GM19035 (cell line): Measurements from ENCODE around the gene ALG6.
"Not testable (repeated sequence)": the region's sequence is repeated elsewhere in the genome, so short reads cannot be mapped to it uniquely, and the experiment has no call there.

ENCODE experiments used
- ATAC-seq: cut with Tn5 transposase; IDR thresholded peaks from one replicate; pipeline ENCODE4 v1.9.1; 2021; ENCODE audit not compliant: unreplicated experiment

ALG6 gene

GRCh38 chr1:63328122-63328521 is 39.3 kb upstream of the ALG6 start:
- no peak for ATAC-seq

- no peak for ATAC-seq
Observed at GRCh38 chr1:63328781-63329180, 38.6 kb upstream of the ALG6 start.

- no peak for ATAC-seq
Observed at GRCh38 chr1:63329621-63330330, 37.7 kb upstream of the ALG6 start.

GRCh38 chr1:63330331-63330916 is 37.0 kb upstream of the ALG6 start:
- ATAC-seq = no peak

- ATAC-seq = no peak
Observed at GRCh38 chr1:63342402-63342801, 25.0 kb upstream of the ALG6 start.

- no peak for ATAC-seq
Observed at GRCh38 chr1:63343922-63344321, 23.5 kb upstream of the ALG6 start.

GRCh38 chr1:63350320-63350719 is 17.1 kb upstream of the ALG6 start:
- ATAC-seq = no peak

- no peak for ATAC-seq
Observed at GRCh38 chr1:63352736-63353135, 14.7 kb upstream of the ALG6 start.

- ATAC-seq = not testable (repeated sequence)
Observed at GRCh38 chr1:63356234-63356633, 11.2 kb upstream of the ALG6 start.

- no peak for ATAC-seq
Observed at GRCh38 chr1:63359561-63359960, 7.9 kb upstream of the ALG6 start.

- no peak for ATAC-seq
Observed at GRCh38 chr1:63362073-63362472, 5.4 kb upstream of the ALG6 start.

- ATAC-seq = no peak
Observed at GRCh38 chr1:63362578-63362977, 4.8 kb upstream of the ALG6 start.

- ATAC-seq = no peak
Observed at GRCh38 chr1:63363014-63363413, 4.4 kb upstream of the ALG6 start.

GRCh38 chr1:63366908-63367214 is 566 bp upstream of the ALG6 start:
- no peak for ATAC-seq

GRCh38 chr1:63368131-63368530 is 704 bp downstream of the ALG6 start:
- no peak for ATAC-seq

- no peak for ATAC-seq
Observed at GRCh38 chr1:63379583-63379982, 12.2 kb downstream of the ALG6 start.

- no peak for ATAC-seq
Observed at GRCh38 chr1:63381741-63382140, 14.3 kb downstream of the ALG6 start.

- ATAC-seq = no peak
Observed at GRCh38 chr1:63401945-63402344, 34.5 kb downstream of the ALG6 start.

- no peak for ATAC-seq
Observed at GRCh38 chr1:63403386-63403785, 36.0 kb downstream of the ALG6 start.

GRCh38 chr1:63405021-63405420 is 37.6 kb downstream of the ALG6 start:
- no peak for ATAC-seq

- no peak for ATAC-seq
Observed at GRCh38 chr1:63405987-63406386, 38.6 kb downstream of the ALG6 start.

GRCh38 chr1:63407002-63407401 is 39.6 kb downstream of the ALG6 start:
- ATAC-seq = no peak

- ATAC-seq = no peak
Observed at GRCh38 chr1:63408331-63408730, 40.9 kb downstream of the ALG6 start.
